ENCODE data around the gene TSPAN4. TPM values are rescaled to one million over a fixed set of nuclear protein-coding genes. Genes with fewer than 3 reads are reported as not detected.

The TSPAN4 gene
- total RNA-seq, 1 donor from 2014 or later, result 26.4 TPM

DNA sequence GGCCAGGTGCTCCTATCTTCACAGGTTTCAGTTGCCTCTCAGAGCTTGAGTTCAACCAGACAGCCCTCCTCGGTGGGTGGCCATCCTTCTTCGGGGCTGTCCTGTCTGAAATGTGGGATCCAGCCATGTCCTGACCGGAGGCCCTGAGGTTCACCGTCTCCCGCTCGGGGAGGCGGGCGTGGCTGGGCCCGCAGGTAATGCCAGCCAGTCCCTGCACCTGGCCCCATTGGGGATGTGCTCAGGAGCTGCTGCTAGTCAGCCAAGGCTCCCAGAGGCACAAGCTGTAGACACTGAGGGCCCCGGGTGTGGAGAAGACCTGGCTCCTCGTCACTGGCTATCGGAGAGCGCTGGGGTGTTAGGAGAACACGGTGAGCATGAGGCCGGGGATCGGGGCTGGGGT lies 32.6 kb downstream of the TSPAN4 start:
- Mint-ChIP-seq H3K27ac (ENCODE audit: unreplicated experiment) (no peak overlapping the region), H3K4me1 (ENCODE audit: unreplicated experiment) (no peaks in the 10 kb centered on the region), H3K27me3 (ENCODE audit: unreplicated experiment) (peaks cover 3% of the 10 kb centered on the region), H3K9me3 (ENCODE audit: unreplicated experiment) (no peaks in the 10 kb centered on the region), H3K4me3 (ENCODE audit: unreplicated experiment) (no peak overlapping the region), H3K36me3 (ENCODE audit: low read depth, unreplicated experiment) (peaks cover 18% of the 10 kb centered on the region)
- no peak for DNase-seq (ENCODE audit: low spot score)
- no peak for TF ChIP-seq CTCF (IDR thresholded peaks at IDR 0.05; ENCODE audit: unreplicated experiment)

GRCh38 chr11:875769-876301 lies 33.2 kb downstream of the TSPAN4 start:
- TF ChIP-seq CTCF (IDR thresholded peaks at IDR 0.05; ENCODE audit: unreplicated experiment), result no peak
- Mint-ChIP-seq H3K4me1 (ENCODE audit: unreplicated experiment) (no peaks in the 10 kb centered on the region), H3K4me3 (ENCODE audit: unreplicated experiment) (peak overlapping the region; percentile 49), H3K27me3 (ENCODE audit: unreplicated experiment) (peaks cover 3% of the 10 kb centered on the region), H3K27ac (ENCODE audit: unreplicated experiment) (no peak overlapping the region), H3K36me3 (ENCODE audit: low read depth, unreplicated experiment) (peaks cover 22% of the 10 kb centered on the region), H3K9me3 (ENCODE audit: unreplicated experiment) (no peaks in the 10 kb centered on the region)
- DNase-seq (ENCODE audit: low spot score), result no peak

- Mint-ChIP-seq H3K4me3 (ENCODE audit: unreplicated experiment) (no peak overlapping the region), H3K4me1 (ENCODE audit: unreplicated experiment) (no peaks in the 10 kb centered on the region), H3K9me3 (ENCODE audit: unreplicated experiment) (no peaks in the 10 kb centered on the region), H3K27me3 (ENCODE audit: unreplicated experiment) (peaks cover 3% of the 10 kb centered on the region), H3K27ac (ENCODE audit: unreplicated experiment) (no peak overlapping the region), H3K36me3 (ENCODE audit: low read depth, unreplicated experiment) (peaks cover 24% of the 10 kb centered on the region)
- no peak for DNase-seq (ENCODE audit: low spot score)
- no peak for TF ChIP-seq CTCF (IDR thresholded peaks at IDR 0.05; ENCODE audit: unreplicated experiment)
These were observed 33.9 kb downstream of the TSPAN4 start for GRCh38 chr11:876545-876944.

- no peak for TF ChIP-seq CTCF (IDR thresholded peaks at IDR 0.05; ENCODE audit: unreplicated experiment)
- Mint-ChIP-seq H3K27ac (ENCODE audit: unreplicated experiment) (no peak overlapping the region), H3K9me3 (ENCODE audit: unreplicated experiment) (no peaks in the 10 kb centered on the region), H3K27me3 (ENCODE audit: unreplicated experiment) (peaks cover 3% of the 10 kb centered on the region), H3K4me1 (ENCODE audit: unreplicated experiment) (peaks cover 4% of the 10 kb centered on the region), H3K4me3 (ENCODE audit: unreplicated experiment) (no peak overlapping the region), H3K36me3 (ENCODE audit: low read depth, unreplicated experiment) (peaks cover 29% of the 10 kb centered on the region)
- DNase-seq (ENCODE audit: low spot score), result no peak
These were observed 34.9 kb downstream of the TSPAN4 start for GRCh38 chr11:877565-877964.

DNA sequence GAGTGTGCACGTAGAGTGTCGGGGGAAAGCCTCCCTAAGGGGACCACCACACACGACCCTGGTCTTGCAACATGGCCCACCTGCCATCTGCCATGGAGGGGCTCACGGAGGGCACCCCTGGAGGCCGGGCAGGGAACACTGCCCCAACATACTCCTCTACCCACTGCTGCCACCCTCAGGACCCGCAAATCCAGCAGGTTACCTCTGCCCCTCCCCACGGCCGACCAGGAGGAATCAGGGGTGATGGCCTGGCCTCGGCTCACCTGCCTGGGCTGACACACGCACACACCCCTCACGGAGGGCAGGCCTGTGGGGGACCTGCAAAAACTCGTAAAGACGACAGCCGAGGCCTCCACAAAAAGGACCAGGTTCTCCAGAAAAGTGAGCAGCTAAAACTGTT lies 37.8 kb downstream of the TSPAN4 start:
- peaks cover 24% of the 10 kb centered on the region for H3K36me3 Mint-ChIP-seq (ENCODE audit: low read depth, unreplicated experiment)

More for the DNA sequence above, 37.8 kb downstream of the TSPAN4 start:
- no peak for DNase-seq (ENCODE audit: low spot score)
- peaks cover 6% of the 10 kb centered on the region for H3K27me3 Mint-ChIP-seq (ENCODE audit: unreplicated experiment)
- peaks cover 4% of the 10 kb centered on the region for H3K4me1 Mint-ChIP-seq (ENCODE audit: unreplicated experiment)
- no peak for TF ChIP-seq CTCF (IDR thresholded peaks at IDR 0.05; ENCODE audit: unreplicated experiment)
- H3K9me3 Mint-ChIP-seq (ENCODE audit: unreplicated experiment), result no peaks in the 10 kb centered on the region
- H3K27ac Mint-ChIP-seq (ENCODE audit: unreplicated experiment), result no peak overlapping the region
- H3K4me3 Mint-ChIP-seq (ENCODE audit: unreplicated experiment), result no peak overlapping the region
